Panc1 (cell line): ENCODE results near the gene CD34. TPM values are rescaled to one million over a fixed set of nuclear protein-coding genes. Genes with fewer than 3 reads are reported as not detected.

Experiments used
- ATAC-seq: fragments of 200-7000 bp; cut with Tn5 transposase; 2 replicates; pipeline ENCODE4 v1.9.1; 2020; ENCODE audit warnings: mild to moderate bottlenecking, moderate library complexity
- BruUV-seq: library from RNA; stranded (reverse); fragments of 400-500 nt; replicated peaks from 2 replicates; lab custom pipeline; 2021; lab: Mats Ljungman, UMichigan
- CTCF ChIA-PET: fragments of 300-600 bp; sonication (Branson Sonifier 250); formaldehyde crosslinking; loops from one replicate; lab custom pipeline; 2022; ENCODE audit warnings: antibody characterized with exemption; lab: Charles Lee
- POLR2A ChIA-PET: fragments of 300-600 bp; sonication (Branson Sonifier 250); formaldehyde crosslinking; loops from one replicate; lab custom pipeline; 2022; ENCODE audit warnings: antibody characterized with exemption; lab: Charles Lee
- DNase-seq: peaks from one replicate; pipeline ENCODE4 v3.0.0-alpha.2; 2010; ENCODE audit warnings: low read depth, low spot score
- H3K27ac ChIP-seq: 2 replicates; pipeline ENCODE4 v1.5.1; 2011; ENCODE audit warnings: mild to moderate bottlenecking, low read length, inconsistent platforms
- H3K27me3 ChIP-seq: fragments of 200-500 bp; sonication (Bioruptor generic); 2 replicates; pipeline ENCODE4 v1.6.0; 2014; ENCODE audit warnings: low read length, inconsistent platforms; ENCODE audit not compliant: control insufficient read depth, insufficient read depth
- H3K36me3 ChIP-seq: fragments of 200-500 bp; sonication (Bioruptor generic); 2 replicates; pipeline ENCODE4 v1.5.1; 2014; ENCODE audit warnings: inconsistent platforms, mild to moderate bottlenecking, low read length, moderate library complexity; ENCODE audit not compliant: control insufficient read depth, insufficient read depth
- H3K4me1 ChIP-seq: 2 replicates; pipeline ENCODE4 v1.5.1; 2011; ENCODE audit warnings: inconsistent platforms, mild to moderate bottlenecking, low read length, moderate library complexity; ENCODE audit not compliant: control insufficient read depth, insufficient read depth
- H3K4me3 ChIP-seq, 2 experiments: 2 replicates each; pipeline ENCODE4 v1.5.1; 2011 to 2012; ENCODE audit warnings: low read depth in 2 of 2, low read length in 2 of 2, mild to moderate bottlenecking in 2 of 2, inconsistent platforms in 1 of 2, moderate library complexity in 1 of 2
- H3K9me3 ChIP-seq: fragments of 200-500 bp; sonication (Bioruptor generic); 2 replicates; pipeline ENCODE4 v1.5.1; 2014; ENCODE audit warnings: low read depth, mild to moderate bottlenecking, inconsistent platforms, low read length, moderate library complexity; ENCODE audit not compliant: control insufficient read depth, insufficient read depth
- CTCF ChIP-seq: fragments of 450-650 bp; IDR thresholded peaks from 2 replicates; pipeline ENCODE4 v1.5.1; 2017; ENCODE audit warnings: mild to moderate bottlenecking
- POLR2AphosphoS5 ChIP-seq: IDR thresholded peaks from 2 replicates; pipeline ENCODE4 v1.6.1; 2012; ENCODE audit warnings: mild to moderate bottlenecking, low read depth, low read length, moderate library complexity
- SIN3A ChIP-seq: IDR thresholded peaks from 2 replicates; pipeline ENCODE4 v1.6.1; 2012; ENCODE audit warnings: low read depth, mild to moderate bottlenecking, low read length, moderate library complexity, borderline replicate concordance; ENCODE audit not compliant: insufficient read depth
- TCF7L2 ChIP-seq: IDR thresholded peaks from 2 replicates; pipeline ENCODE4 v1.6.1; 2011; ENCODE audit warnings: mild to moderate bottlenecking, low read depth, low read length, inconsistent platforms
- in situ Hi-C: cut with HindIII; loops from 2 replicates; pipeline ENCODE4 v1.10.0; 2016; ENCODE audit warnings: low sequenced_read_pairs, low pct_unique_long_range_greater_than_20kb
- intact Hi-C: fragments of 100-400 bp; cut with micrococcal nuclease; formaldehyde crosslinking; loops from one replicate; pipeline ENCODE4 v1.10.0; 2022; ENCODE audit not compliant: unreplicated experiment
- total RNA-seq: library from RNA; stranded (reverse); gene quantifications from one replicate; pipeline ENCODE4 v1.2.1, GENCODE V29; 2021; ENCODE audit not compliant: unreplicated experiment
- TF ChIP-seq, protein P1 (sequence below), 2 experiments: IDR thresholded peaks; 2 replicates each; pipeline ENCODE4 v1.6.1; 2011 to 2012; ENCODE audit warnings: low read depth in 2 of 2, control low read depth in 1 of 2, low read length in 1 of 2, mild to moderate bottlenecking in 1 of 2, moderate library complexity in 1 of 2; ENCODE audit not compliant: insufficient read depth in 1 of 2

Gene CD34
- total RNA-seq, 1 experiment from 2014 or later, result 0.15 TPM

DNA sequence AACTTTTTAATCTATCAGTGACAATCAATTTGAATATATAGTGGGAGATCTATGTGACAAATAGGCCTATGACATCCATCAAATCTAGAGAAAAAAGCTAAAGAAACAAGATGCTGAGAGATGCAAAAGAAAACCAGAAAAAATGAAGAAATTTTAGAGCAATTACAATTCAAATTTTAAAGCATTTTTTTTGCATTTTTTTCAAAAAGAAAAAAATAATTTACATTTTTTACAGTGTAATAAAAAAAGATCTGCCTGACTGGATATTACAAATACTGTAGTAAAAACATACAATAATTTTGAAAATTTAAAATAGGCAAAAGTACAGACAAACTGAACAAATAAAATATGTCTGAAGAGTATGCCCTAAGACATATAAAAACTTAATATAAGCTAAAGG is 14.4 kb downstream of the CD34 start:
- H3K36me3 ChIP-seq, result no peaks in the 10 kb centered on the region
- no TSS peak for BruUV-seq
- H3K4me3 ChIP-seq, result no peak overlapping the region
- H3K4me1 ChIP-seq, result no peaks in the 10 kb centered on the region
- ATAC-seq (no peak), DNase-seq (no peak)
- TF ChIP-seq, protein P1, sequence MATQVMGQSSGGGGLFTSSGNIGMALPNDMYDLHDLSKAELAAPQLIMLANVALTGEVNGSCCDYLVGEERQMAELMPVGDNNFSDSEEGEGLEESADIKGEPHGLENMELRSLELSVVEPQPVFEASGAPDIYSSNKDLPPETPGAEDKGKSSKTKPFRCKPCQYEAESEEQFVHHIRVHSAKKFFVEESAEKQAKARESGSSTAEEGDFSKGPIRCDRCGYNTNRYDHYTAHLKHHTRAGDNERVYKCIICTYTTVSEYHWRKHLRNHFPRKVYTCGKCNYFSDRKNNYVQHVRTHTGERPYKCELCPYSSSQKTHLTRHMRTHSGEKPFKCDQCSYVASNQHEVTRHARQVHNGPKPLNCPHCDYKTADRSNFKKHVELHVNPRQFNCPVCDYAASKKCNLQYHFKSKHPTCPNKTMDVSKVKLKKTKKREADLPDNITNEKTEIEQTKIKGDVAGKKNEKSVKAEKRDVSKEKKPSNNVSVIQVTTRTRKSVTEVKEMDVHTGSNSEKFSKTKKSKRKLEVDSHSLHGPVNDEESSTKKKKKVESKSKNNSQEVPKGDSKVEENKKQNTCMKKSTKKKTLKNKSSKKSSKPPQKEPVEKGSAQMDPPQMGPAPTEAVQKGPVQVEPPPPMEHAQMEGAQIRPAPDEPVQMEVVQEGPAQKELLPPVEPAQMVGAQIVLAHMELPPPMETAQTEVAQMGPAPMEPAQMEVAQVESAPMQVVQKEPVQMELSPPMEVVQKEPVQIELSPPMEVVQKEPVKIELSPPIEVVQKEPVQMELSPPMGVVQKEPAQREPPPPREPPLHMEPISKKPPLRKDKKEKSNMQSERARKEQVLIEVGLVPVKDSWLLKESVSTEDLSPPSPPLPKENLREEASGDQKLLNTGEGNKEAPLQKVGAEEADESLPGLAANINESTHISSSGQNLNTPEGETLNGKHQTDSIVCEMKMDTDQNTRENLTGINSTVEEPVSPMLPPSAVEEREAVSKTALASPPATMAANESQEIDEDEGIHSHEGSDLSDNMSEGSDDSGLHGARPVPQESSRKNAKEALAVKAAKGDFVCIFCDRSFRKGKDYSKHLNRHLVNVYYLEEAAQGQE (IDR thresholded peaks at IDR 0.05; ENCODE audit: insufficient read depth in 1 of 2, low read depth in 2 of 2, low read length in 1 of 2), result no peak
- TF ChIP-seq CTCF (no peak), POLR2AphosphoS5 (no peak), SIN3A (no peak), TCF7L2 (no peak)
- H3K27me3 ChIP-seq, result no peaks in the 10 kb centered on the region
- intact Hi-C loops (no loop called here), in situ Hi-C loops (no loop called here)
- ChIA-PET POLR2A (no interaction called here), CTCF (interaction anchor here (0.5 to 1.5 kb wide), 3 partner anchors 15 to 67 kb away, joined by 6 to 11 read pairs (median 9); no protein-coding TSS in a partner anchor)
- no peaks in the 10 kb centered on the region for H3K9me3 ChIP-seq
- H3K27ac ChIP-seq, result no peak overlapping the region

DNA sequence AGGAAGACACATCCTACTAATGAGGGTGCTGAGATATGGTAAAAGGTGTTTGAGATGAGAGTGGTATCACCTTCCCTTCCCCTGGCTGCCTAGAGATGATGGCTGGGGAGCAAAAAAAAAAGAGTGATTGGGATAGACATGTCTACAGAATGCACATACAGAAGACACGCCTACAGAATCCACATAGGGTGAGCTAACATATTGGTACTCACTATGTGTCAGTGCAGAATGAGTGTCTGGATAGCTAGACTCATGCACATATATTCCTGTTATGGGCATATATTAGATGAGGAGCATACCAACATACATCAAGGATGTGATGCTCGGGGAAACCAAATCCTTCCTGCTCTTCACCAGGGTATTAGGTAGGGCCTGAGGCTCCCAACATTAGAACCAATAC is 16.2 kb downstream of the CD34 start:
- H3K27me3 ChIP-seq, result no peaks in the 10 kb centered on the region
- no peak overlapping the region for H3K4me3 ChIP-seq
- no TSS peak for BruUV-seq
- TF ChIP-seq, protein P1 (IDR thresholded peaks at IDR 0.05; ENCODE audit: insufficient read depth in 1 of 2, low read depth in 2 of 2, low read length in 1 of 2), result no peak
- TF ChIP-seq POLR2AphosphoS5 (no peak), SIN3A (no peak), TCF7L2 (no peak), CTCF (no peak)
- no peak for DNase-seq
- no peaks in the 10 kb centered on the region for H3K36me3 ChIP-seq
- in situ Hi-C loops, result no loop called here
- no peaks in the 10 kb centered on the region for H3K4me1 ChIP-seq
- ChIA-PET CTCF (no interaction called here), POLR2A (no interaction called here)
- no peak for ATAC-seq
- no peaks in the 10 kb centered on the region for H3K9me3 ChIP-seq
- intact Hi-C loops, result no loop called here
- H3K27ac ChIP-seq, result no peak overlapping the region
